GM11168 (cell line): ENCODE data around the gene TSPAN11.

Experiments
- in situ Hi-C: fragments of 300-500 bp; cut with MboI; formaldehyde crosslinking; loops from one replicate; pipeline ENCODE4 v1.12.0; 2022; ENCODE audit warnings: low sequenced_read_pairs; ENCODE audit not compliant: unreplicated experiment

Gene TSPAN11

DNA sequence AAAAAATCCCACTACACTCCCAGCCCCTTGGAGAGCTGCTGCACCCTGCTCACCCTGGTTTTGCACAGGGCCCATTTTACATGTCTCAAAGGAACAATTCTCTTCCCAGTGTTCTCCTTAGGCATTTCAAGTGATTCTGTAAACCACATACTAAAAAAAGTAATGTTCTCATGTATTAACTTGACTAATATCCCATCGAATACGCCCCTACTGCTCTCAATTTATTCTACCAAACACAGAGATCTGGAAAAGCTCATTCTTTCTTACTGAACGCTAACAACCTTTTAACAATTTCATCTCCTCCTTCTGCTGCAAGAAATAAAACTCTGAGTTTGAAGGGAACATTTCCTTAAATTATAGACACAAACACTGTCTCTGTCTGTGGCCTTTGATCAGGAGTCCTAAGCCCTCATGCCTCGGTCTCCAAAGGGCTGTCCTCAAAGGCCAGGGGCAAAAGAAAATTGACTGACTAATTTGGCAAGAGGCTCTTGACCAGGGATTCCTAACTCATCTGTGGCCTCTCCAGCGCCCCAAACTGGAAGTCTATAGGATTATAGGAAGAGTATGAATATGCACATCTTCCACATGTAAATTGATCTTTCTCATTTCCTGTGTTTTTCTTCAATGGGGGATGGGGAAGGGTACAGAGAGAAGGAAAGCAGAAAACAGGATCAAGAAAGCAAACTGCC, 17.1 kb upstream of the TSPAN11 start:
- in situ Hi-C loops = no loop called here

DNA sequence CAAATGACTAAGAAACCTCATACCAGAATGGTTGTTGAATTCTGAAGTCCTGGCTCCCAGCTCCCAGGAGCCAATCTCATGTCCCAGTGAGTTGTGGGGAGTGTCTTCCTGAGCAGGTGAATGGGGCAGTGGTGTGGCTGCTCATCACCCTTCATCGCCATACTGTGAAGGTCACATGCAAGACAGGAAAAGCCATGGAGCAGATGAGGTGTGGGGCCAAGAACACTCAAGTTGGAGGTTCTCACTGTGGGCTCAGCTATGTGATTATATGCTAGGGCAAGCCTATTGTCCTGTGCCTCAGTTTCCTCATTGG, 16.6 kb upstream of the TSPAN11 start:
- in situ Hi-C loops = no loop called here

DNA sequence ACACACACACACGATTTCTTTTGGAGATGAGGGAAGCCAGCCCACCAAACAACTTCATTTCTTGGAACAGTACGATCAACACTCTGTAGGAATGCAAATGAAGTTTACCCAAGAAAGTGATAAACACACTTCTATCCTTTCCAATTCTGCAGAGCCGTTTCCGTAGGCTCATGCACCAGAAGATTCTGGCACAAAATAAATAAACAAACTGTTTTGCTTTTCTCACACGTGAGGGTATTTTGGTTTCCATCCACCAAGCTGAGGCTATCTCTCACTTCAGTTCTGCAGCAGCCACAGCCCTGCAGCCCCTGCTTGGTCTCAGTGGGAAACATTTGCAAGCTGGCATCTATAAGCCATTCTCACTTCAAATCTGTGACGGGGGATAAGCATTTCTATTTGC, 15.3 kb upstream of the TSPAN11 start:
- in situ Hi-C loops = no loop called here

DNA sequence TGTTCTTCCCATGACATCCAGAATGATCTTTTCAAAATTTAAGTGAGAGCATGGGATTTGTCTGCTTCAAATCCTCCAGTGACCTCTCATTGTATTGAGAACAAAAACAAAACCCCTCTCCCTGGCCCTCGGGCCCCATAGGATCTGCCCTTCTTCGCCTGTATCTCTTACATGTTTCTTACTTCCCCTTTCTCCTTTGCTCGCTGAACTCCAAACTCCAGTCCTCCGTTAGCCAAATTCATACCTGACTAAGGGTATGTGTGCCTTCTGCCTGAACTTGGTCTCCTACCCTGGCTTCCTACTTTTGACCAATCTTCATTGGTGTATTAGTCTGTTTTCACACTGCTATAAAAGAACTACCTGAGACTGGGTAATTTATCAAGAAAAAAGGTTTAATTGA, 13.2 kb upstream of the TSPAN11 start:
- in situ Hi-C loops = no loop called here

DNA sequence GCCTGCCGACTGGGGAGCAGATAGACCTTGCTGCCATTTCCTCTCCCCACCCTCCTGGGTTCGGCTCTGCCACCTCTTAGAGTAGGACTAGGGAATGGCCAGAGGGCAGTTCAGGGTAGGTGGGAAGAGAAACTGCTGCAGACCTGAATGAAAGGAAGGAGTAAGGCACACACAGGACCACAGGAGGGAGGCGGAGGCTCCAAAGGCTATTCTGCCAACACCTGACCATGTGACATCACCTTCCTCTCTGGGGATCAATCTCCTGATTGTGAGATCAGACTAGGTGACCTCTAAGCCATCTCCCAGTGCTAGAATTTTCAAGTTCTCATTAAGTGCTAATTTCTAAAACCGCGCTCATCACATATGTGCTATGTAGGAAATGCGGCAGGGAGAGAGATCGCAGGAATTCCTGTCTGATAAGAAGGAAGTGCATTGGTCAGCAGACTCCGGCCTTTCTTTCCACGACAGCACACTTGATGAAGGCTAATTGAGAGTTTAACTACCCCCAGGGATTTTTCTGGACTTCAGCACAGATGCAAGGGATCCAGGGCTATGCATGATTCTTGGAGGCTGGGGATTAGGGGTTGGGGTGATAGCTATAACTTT, 11.5 kb upstream of the TSPAN11 start:
- in situ Hi-C loops = no loop called here

DNA sequence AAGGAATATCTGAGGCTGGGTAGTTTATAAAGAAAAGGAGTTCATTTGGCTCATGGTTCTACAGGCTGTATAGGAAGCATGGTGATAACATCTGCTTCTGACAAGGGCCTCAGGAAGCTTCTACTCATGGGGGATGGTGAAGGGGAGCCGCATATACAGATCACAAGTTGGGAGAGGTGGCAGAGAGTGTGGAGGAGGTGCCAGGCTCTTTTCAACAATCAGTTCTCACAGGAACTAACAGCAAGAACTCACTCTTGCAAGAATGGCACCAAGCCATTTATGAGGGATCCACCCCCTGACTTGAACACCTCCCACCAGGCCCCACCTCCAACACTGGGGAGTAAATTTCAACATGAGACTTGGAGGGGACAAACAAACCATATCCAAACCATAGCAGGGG, 3.5 kb upstream of the TSPAN11 start:
- in situ Hi-C loops = no loop called here

DNA sequence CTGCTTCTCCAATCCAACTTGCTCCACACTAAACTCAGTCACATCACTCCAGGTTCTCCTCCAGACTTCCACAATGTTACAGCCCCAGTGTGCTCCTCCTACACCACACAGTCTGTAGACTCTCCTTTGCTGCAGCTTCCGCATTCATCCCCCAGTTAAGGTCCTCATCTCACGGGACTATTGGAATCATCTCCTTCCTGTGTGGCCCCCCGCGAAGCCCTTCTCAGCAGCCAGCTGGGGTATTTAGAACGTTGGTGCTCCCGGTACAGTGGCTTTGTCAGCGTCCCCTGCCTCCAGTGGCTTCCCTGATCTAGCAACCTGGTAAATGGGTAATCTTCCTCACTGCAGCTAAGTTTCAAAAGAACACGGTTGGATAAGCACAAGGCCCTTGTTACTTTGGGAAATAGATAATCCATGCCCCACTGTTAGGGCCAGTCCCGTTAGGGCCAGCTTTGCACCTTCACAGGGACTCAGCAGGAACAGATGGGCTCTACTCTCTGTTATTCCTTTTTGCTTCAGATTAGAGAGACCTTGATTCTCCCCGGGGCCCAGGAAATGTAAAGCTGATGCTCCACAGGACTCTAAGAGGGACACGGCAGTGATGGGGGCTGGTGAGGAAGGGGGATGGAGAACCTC, 823 bp upstream of the TSPAN11 start:
- in situ Hi-C loops = no loop called here

DNA sequence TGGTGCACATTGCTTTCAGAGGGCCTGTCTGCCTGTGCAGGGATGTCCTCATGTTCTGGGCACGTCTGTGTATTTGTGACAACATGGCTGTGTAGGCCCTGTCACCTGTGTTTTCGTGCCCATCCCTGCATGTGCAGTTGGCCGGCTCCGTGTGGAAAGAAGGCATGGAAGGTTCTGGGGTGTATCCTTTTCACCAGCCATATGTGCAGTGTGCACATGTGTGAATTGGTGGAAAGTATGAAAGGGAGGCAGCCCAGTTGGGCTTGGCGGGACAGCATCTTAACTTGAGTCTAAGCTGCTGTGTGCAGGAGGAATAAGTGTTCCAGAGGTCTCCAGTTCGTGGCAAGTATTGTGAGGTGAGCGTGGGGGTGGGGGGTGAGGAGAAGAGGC, 669 bp downstream of the TSPAN11 start:
- in situ Hi-C loops = no loop called here

DNA sequence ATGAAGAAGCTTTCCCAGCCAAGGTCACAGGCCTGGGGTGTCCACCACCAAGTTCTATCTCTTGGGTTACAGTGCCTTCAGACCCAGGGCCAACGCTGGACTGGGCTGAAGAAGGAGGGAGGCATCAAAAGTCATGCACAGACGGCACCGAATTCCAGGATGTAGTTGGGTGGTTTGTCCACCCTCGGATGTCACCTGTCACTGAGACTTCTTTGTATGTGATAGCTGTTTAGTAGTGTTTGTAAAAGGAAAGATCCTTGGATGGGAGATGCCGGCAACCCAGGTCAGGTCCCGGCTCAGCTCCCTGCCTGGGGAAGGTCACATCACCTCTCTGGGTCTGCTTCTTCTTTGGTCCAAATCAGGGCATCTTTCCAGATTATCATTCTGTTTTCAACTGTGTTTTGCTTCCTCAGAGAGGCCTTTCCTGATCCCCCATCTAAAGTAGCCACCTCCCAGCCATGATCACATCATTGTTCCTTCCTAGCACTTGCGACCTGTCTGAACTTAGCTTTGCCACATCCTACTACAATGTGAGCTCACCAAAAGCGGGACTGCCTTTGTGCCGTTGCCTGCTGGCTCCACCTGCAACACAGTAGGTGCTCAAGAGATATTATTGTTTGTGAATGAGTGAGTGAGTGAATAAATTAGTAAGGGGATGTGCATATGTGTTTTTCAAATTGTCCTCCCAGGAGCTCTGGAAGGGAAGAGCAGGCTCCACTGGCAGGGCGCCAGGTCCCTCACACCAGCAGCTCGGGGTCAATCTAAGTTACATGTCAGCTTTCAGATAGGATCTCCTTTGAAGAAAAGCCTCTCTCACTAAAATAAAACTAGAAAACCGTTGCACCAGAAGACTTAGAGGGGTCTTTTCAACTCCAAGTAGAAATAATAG, 2.1 kb downstream of the TSPAN11 start:
- in situ Hi-C loops = no loop called here

DNA sequence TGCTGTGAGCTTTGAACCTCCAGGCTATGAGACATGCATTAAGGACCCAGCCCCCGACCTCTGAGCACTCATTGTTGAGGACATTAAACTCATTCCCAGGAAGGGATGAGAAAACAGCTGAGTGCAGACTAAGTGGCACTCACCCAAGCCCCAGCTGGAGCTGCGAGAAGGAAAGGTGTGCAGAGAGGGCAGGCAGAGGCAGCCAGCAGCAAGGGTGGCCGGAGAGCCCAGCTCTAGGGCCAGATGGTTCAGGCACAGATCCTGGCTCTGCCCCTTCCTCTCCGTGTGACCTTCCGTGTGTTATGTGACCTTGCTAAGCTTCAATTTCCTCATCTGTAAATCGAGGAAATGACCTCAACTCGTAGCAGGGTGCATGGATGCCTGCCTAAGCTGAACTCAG, 3.7 kb downstream of the TSPAN11 start:
- in situ Hi-C loops = no loop called here

DNA sequence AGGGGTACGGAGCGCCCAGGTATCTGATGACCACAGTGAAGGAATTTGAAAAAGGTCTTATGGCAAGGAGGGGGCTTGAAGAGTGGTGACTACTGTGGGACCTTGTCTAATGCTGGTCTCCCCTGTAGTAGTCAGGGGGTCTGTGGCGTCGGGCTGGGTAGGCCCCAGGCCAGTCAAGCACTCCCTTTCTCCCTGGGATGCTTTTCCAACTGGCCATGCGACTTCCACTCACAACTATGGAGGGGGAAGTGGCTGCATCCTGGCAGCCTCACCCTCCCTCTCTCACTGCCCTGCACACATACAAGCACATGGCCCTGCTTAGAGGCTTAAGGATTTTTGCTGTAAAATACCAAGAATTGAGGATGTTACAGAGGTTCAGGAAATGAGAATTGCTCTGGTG, 4.1 kb downstream of the TSPAN11 start:
- in situ Hi-C loops = no loop called here

DNA sequence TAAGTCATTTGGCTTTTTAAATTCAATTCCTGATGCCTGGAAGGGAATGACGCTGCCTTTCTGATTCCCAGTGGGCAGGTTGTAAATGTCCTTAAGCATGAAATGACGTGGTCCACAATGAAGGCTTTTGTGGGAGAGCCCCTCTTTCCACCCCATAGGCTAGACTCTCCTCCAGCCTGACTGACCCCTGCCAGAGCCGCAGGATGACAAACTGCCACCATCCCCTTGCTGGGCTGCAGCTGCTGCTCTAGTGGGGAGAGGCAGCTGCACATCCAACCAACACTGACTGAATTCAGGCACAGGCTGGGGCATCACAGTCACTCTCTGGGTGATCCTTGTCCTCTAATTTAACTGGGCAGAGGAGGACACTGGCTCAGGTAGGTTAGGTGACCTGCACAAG, 6.3 kb downstream of the TSPAN11 start:
- in situ Hi-C loops = no loop called here

DNA sequence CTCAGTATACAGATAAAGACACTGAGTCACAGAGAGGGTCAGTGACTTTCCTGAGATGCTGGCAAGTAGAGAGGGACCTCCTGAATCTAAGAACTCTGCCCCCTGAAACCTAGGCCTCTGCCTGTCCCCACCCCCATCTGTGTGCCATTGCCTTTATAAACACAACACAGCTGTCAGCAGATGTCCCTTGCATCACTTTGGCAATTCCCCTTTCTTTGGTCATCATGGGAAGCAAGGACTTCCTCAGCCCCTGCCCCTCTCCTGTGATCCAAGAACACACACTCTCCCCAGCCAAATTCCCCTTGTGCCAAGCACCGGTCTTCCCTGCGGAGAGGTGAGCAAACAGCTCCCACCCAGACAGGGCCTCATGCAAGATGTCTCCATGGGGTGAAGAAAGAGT, 8.3 kb downstream of the TSPAN11 start:
- in situ Hi-C loops = no loop called here

DNA sequence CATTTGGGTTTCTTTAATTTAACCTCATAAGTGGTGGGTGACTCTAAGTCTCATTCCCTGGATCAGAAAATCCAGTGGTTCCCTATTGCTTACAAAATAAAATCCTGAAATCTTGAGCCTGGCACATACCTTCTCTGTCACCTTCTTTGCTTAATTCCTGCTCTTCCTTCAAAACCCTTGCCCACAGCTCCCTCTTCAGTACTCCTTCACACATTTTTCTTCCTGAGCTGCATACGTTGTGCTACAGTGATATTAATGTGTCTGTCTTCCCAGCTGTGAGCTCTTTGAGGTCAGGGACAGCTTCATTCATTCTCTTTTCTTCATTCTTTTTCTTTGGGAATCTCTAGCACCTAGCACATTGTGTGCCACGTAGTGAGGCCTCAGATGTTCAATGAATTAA, 9.5 kb downstream of the TSPAN11 start:
- in situ Hi-C loops = no loop called here

DNA sequence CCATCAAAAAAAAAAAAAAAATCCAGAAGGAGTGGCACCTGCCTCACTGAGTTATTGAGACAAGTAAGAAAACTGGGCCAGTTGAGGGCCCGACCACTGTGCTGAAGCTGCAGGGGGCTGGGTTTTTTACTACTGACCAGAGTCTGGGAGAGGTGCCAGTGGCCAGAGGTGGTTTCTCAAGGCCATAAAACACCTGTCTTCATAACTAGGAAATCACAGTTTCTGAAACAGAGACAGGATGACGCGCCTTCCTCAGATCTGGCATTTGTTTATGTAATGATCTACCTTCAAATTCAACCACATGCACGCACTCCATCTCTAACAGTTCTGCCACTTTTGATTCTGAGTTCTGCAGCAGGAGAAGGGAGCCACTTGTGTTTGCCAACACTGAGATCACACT, 12.7 kb downstream of the TSPAN11 start:
- in situ Hi-C loops = no loop called here

DNA sequence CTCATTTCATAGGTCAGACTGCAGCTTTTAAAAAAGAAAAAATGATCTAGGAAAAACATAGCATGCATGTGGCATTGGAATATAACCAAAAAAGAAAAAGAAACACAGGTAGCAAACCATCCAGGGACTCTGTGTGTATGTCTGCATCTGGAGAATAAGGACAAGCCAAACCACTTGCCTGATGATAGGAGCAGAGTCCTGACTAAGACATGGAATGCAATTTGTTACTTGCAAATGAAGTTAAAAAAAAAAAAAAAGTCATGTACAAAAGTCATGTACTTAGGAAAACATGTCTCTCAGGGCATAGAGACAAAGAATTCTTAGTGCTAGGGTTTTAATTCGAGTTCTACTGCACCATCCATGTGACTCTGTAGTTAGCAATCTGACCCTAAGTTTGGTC, 15.9 kb downstream of the TSPAN11 start:
- in situ Hi-C loops = no loop called here

DNA sequence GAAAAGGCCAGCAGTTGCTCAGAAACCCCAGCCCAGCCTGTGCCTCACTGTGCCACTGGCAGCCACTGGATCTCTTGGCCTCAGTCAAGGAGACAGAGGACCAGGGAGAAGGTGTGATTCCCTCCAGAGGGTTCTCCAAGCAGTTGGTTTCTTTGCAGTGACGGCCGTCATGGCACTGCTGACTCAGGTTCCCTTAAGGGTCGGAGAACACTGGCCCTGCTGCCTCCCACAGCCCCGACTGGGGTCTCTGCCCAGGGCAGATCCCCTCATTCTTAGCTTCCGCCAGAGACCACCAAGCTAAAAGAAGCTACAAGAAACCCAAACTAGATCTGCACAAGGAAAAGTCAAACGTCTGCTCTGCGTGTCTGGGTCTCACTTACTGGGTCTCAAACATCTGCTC, 16.4 kb downstream of the TSPAN11 start:
- in situ Hi-C loops = no loop called here

DNA sequence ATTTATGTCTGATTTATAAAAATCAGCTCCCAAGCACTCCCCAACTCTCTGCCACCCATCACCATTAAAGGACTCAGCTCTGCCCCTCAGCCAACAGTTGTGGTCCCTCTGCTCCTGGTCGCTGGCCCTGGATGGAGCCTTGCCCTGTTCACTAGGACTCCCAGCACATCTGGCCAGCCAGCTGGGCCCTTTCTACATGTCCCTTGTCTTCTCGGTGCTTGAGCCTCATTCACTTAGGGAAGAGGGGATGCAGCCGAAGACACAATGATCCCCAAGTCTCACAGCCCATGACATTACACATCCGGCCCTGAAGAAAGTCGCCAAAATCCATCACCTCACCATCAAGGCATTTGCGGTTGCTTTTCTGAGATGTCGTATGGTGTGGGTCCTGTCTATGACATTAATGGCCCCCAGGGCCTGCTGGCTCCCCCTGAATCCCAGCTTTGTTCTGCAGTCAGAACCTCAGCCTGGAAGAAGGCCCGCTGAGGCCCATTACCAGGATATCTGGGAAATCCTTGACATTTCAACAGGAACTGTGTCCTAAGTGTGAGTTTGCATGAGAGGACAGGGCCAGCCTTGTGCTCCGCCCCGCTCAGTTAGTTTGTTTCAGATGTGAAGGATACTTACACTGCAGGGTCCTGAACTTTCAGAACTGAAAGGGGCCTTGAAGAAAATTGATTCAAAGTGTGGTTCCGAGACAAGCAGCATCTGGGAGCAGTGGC, 19.1 kb downstream of the TSPAN11 start:
- in situ Hi-C loops = no loop called here

DNA sequence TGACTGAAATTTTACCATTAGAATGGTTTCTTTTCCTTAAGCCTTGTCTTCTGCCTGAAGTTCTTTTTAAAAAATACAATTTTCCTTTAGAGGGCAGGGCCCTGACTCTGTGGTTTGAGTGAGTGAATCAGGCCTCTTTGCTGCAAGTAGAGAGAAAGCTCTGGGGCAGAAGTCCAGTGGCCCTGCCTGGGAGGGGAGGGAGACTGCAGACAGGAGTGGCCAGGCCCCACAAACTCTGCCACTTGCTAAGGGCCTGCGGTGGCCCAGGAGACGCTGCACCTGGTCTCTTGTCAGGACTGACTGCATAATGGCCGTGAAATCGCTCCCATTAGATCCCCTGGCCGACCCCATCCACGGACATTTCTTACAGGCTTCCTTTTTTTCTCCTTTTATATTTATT, 25.5 kb downstream of the TSPAN11 start:
- in situ Hi-C loops = no loop called here

DNA sequence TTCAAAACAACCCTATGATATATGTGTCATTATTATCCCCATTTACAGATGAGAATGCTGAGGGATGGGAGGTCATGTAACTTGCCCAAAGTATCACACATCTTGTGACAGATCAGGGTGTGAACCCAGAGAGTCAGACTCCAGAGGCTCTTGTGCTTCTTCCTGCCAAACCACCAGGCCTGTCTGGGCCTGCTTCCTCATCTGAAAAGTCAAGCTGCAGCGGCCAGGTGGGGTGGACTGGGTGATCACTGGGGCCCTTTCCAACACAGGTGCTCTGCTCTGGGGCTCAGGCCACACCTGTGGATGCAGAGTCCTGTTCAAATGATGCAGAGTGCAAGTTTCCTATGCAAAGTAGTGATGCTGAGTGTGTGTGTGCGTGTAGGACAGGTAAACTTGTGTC, 26.7 kb downstream of the TSPAN11 start:
- in situ Hi-C loops = no loop called here
